ENCODE results near the gene MTM1.

MTM1 gene

DNA sequence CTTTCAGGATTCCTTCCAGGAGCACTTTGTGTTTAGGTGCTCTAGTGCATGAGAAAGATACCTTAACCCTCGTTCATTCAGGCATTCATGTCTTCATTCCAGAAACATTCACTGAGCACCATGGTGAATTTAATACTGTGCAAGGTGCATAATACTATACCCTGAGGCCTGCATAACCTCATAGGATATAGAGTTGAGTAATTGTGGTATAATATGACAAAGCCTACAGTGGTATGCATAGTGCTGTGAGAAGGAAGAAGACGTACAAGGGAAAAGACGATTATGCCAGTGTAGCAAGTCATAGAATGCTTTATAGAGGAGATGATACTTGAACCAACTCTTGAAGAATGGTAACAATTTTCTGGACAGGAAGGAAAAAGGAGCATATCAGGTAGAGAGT is 34.3 kb downstream of the MTM1 start:
- no peak overlapping the region for H3K27ac ChIP-seq (ENCODE audit: low read length)
- no peaks in the 10 kb centered on the region for H3K36me3 ChIP-seq (ENCODE audit: control insufficient read depth, insufficient read depth, low read length)
- no CpG with 5 or more reads among the region's 3 CpGs for WGBS (ENCODE audit: insufficient coverage, insufficient read length)
- DNase-seq (ENCODE audit: low read depth, low spot score): no peak
- H3K9me3 ChIP-seq (ENCODE audit: control insufficient read depth, insufficient read depth, low read length): no peaks in the 10 kb centered on the region
- H3K4me3 ChIP-seq (ENCODE audit: low read length): no peak overlapping the region
- no peaks in the 10 kb centered on the region for H3K4me1 ChIP-seq (ENCODE audit: control insufficient read depth, insufficient read depth, low read length)
- no peaks in the 10 kb centered on the region for H3K27me3 ChIP-seq (ENCODE audit: control insufficient read depth, insufficient read depth, low read length)

DNA sequence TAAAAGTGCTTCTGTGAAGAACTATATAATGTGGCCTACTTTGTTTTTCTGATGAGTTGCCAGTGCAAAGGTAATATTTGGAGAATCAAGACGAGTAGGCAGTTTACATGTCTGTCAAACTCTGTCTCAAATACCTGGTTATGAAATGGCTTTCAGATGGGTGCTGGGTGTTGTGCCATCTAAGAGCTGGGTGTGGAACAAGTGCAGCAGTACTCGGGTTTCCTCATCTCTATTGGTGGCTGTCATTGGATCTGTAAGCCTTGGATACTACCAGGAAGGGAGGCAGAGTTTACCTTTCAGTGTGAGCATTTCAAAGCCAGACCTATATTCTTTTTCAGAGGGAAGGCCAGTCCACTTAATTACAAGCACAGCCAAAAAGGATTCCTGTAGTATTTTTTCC is 37.2 kb downstream of the MTM1 start:
- no peaks in the 10 kb centered on the region for H3K4me1 ChIP-seq (ENCODE audit: control insufficient read depth, insufficient read depth, low read length)
- H3K36me3 ChIP-seq (ENCODE audit: control insufficient read depth, insufficient read depth, low read length): no peaks in the 10 kb centered on the region
- DNase-seq (ENCODE audit: low read depth, low spot score): no peak
- no CpG with 5 or more reads among the region's 2 CpGs for WGBS (ENCODE audit: insufficient coverage, insufficient read length)
- no peak overlapping the region for H3K4me3 ChIP-seq (ENCODE audit: low read length)
- H3K27ac ChIP-seq (ENCODE audit: low read length): no peak overlapping the region
- H3K27me3 ChIP-seq (ENCODE audit: control insufficient read depth, insufficient read depth, low read length): no peaks in the 10 kb centered on the region
- H3K9me3 ChIP-seq (ENCODE audit: control insufficient read depth, insufficient read depth, low read length): no peaks in the 10 kb centered on the region

- H3K27ac ChIP-seq (ENCODE audit: low read length): no peak overlapping the region
- no peaks in the 10 kb centered on the region for H3K4me1 ChIP-seq (ENCODE audit: control insufficient read depth, insufficient read depth, low read length)
- no peaks in the 10 kb centered on the region for H3K36me3 ChIP-seq (ENCODE audit: control insufficient read depth, insufficient read depth, low read length)
- H3K4me3 ChIP-seq (ENCODE audit: low read length): no peak overlapping the region
- H3K27me3 ChIP-seq (ENCODE audit: control insufficient read depth, insufficient read depth, low read length): no peaks in the 10 kb centered on the region
- DNase-seq (ENCODE audit: low read depth, low spot score): no peak
- WGBS (ENCODE audit: insufficient coverage, insufficient read length): no CpG with 5 or more reads among the region's 5 CpGs
- no peaks in the 10 kb centered on the region for H3K9me3 ChIP-seq (ENCODE audit: control insufficient read depth, insufficient read depth, low read length)
Observed at GRCh38 chrX:150607201-150607600, 38.8 kb downstream of the MTM1 start.

- Histone ChIP-seq H3K4me3 (ENCODE audit: low read length) (no peak overlapping the region), H3K27me3 (ENCODE audit: control insufficient read depth, insufficient read depth, low read length) (no peaks in the 10 kb centered on the region), H3K36me3 (ENCODE audit: control insufficient read depth, insufficient read depth, low read length) (no peaks in the 10 kb centered on the region), H3K4me1 (ENCODE audit: control insufficient read depth, insufficient read depth, low read length) (no peaks in the 10 kb centered on the region), H3K27ac (ENCODE audit: low read length) (no peak overlapping the region), H3K9me3 (ENCODE audit: control insufficient read depth, insufficient read depth, low read length) (no peaks in the 10 kb centered on the region)
- no peak for DNase-seq (ENCODE audit: low read depth, low spot score)
Observed at GRCh38 chrX:150610043-150610442, 41.6 kb downstream of the MTM1 start.

DNA sequence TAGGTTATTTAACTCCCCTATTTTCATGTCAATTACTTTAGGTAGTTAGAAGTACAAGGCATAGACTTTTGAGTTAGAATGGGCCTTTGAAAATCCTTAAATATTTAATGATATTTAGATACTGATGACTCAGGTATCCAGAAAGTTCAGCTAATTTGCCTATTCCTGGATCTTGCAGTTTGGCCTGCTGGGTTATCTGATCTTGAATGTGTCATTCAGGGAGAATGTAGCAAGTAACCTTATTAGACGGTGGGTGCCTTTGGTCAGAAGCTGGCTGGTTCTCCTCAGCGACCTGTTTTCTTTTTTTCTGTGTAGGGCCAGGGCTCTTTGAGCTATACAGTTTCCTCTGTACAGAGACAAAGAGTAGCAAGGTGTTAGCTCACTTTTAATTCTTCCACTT is 42.0 kb downstream of the MTM1 start:
- Histone ChIP-seq H3K36me3 (ENCODE audit: control insufficient read depth, insufficient read depth, low read length) (no peaks in the 10 kb centered on the region), H3K27ac (ENCODE audit: low read length) (no peak overlapping the region), H3K4me3 (ENCODE audit: low read length) (no peak overlapping the region), H3K4me1 (ENCODE audit: control insufficient read depth, insufficient read depth, low read length) (no peaks in the 10 kb centered on the region), H3K9me3 (ENCODE audit: control insufficient read depth, insufficient read depth, low read length) (no peaks in the 10 kb centered on the region), H3K27me3 (ENCODE audit: control insufficient read depth, insufficient read depth, low read length) (no peaks in the 10 kb centered on the region)
- WGBS (ENCODE audit: insufficient coverage, insufficient read length): no CpG with 5 or more reads among the region's 2 CpGs
- no peak for DNase-seq (ENCODE audit: low read depth, low spot score)

- H3K27ac ChIP-seq (ENCODE audit: low read length): no peak overlapping the region
- no CpG with 5 or more reads among the region's 4 CpGs for WGBS (ENCODE audit: insufficient coverage, insufficient read length)
Observed at GRCh38 chrX:150615356-150615755, 46.9 kb downstream of the MTM1 start.

GRCh38 chrX:150616179-150616862 is 47.9 kb downstream of the MTM1 start:
- DNase-seq (ENCODE audit: low read depth, low spot score): no peak
- no CpG with 5 or more reads among the region's 7 CpGs for WGBS (ENCODE audit: insufficient coverage, insufficient read length)
- H3K27ac ChIP-seq (ENCODE audit: low read length): no peak overlapping the region
- H3K36me3 ChIP-seq (ENCODE audit: control insufficient read depth, insufficient read depth, low read length): no peaks in the 10 kb centered on the region
- H3K4me1 ChIP-seq (ENCODE audit: control insufficient read depth, insufficient read depth, low read length): no peaks in the 10 kb centered on the region
- no peak overlapping the region for H3K4me3 ChIP-seq (ENCODE audit: low read length)
- H3K27me3 ChIP-seq (ENCODE audit: control insufficient read depth, insufficient read depth, low read length): no peaks in the 10 kb centered on the region
- H3K9me3 ChIP-seq (ENCODE audit: control insufficient read depth, insufficient read depth, low read length): no peaks in the 10 kb centered on the region

More at GRCh38 chrX:150615356-150615755, 46.9 kb downstream of the MTM1 start:
- Histone ChIP-seq H3K36me3 (ENCODE audit: control insufficient read depth, insufficient read depth, low read length) (no peaks in the 10 kb centered on the region), H3K4me3 (ENCODE audit: low read length) (no peak overlapping the region), H3K9me3 (ENCODE audit: control insufficient read depth, insufficient read depth, low read length) (no peaks in the 10 kb centered on the region), H3K27me3 (ENCODE audit: control insufficient read depth, insufficient read depth, low read length) (no peaks in the 10 kb centered on the region), H3K4me1 (ENCODE audit: control insufficient read depth, insufficient read depth, low read length) (no peaks in the 10 kb centered on the region)
- no peak for DNase-seq (ENCODE audit: low read depth, low spot score)

DNA sequence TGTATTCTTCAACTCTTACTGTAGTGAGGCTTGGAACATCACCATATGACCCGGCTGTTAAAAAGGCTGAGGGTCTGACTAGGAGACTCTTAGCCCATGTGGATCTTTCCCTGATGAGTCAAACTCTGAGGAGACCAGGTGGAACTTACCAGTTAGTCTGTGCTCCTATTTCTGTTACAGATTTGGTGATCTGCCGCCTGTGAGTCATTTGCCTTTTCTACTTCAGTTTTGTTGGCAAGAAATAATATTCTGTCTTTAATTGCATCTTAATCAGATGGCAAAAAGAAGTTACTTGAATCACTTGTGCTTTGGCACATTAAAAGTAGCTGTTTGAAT is 48.4 kb downstream of the MTM1 start:
- Histone ChIP-seq H3K4me1 (ENCODE audit: control insufficient read depth, insufficient read depth, low read length) (no peaks in the 10 kb centered on the region), H3K9me3 (ENCODE audit: control insufficient read depth, insufficient read depth, low read length) (no peaks in the 10 kb centered on the region), H3K36me3 (ENCODE audit: control insufficient read depth, insufficient read depth, low read length) (no peaks in the 10 kb centered on the region), H3K27ac (ENCODE audit: low read length) (no peak overlapping the region), H3K27me3 (ENCODE audit: control insufficient read depth, insufficient read depth, low read length) (no peaks in the 10 kb centered on the region), H3K4me3 (ENCODE audit: low read length) (no peak overlapping the region)
- no CpG with 5 or more reads among the region's 2 CpGs for WGBS (ENCODE audit: insufficient coverage, insufficient read length)
- no peak for DNase-seq (ENCODE audit: low read depth, low spot score)

- DNase-seq (ENCODE audit: low read depth, low spot score): no peak
- no peaks in the 10 kb centered on the region for H3K36me3 ChIP-seq (ENCODE audit: control insufficient read depth, insufficient read depth, low read length)
Observed at GRCh38 chrX:150621652-150622051, 53.2 kb downstream of the MTM1 start.

DNA sequence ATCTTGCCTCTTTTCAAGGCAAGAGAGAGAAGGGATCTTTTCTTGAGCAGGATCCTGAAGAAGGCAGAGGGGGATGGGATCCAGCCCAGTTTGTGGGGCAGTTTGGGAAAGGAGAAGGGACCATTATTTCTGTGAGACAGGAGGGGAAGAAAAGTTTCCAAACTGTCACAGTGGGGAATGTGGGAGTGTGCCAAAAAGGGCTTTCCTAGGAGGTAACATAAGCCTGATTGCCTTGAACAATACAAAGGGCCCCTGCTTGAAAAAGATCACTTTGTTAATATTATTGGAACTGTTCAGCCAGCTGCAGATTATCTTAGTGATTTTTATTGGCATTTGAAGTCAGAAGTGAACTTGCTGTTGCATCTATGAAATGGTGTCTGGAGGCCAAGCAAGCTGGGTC is 55.2 kb downstream of the MTM1 start:
- Histone ChIP-seq H3K4me1 (ENCODE audit: control insufficient read depth, insufficient read depth, low read length) (no peaks in the 10 kb centered on the region), H3K36me3 (ENCODE audit: control insufficient read depth, insufficient read depth, low read length) (no peaks in the 10 kb centered on the region), H3K27me3 (ENCODE audit: control insufficient read depth, insufficient read depth, low read length) (no peaks in the 10 kb centered on the region), H3K4me3 (ENCODE audit: low read length) (no peak overlapping the region), H3K9me3 (ENCODE audit: control insufficient read depth, insufficient read depth, low read length) (no peaks in the 10 kb centered on the region), H3K27ac (ENCODE audit: low read length) (no peak overlapping the region)
- no peak for DNase-seq (ENCODE audit: low read depth, low spot score)

More at GRCh38 chrX:150621652-150622051, 53.2 kb downstream of the MTM1 start:
- Histone ChIP-seq H3K27me3 (ENCODE audit: control insufficient read depth, insufficient read depth, low read length) (no peaks in the 10 kb centered on the region), H3K4me1 (ENCODE audit: control insufficient read depth, insufficient read depth, low read length) (no peaks in the 10 kb centered on the region), H3K4me3 (ENCODE audit: low read length) (no peak overlapping the region), H3K27ac (ENCODE audit: low read length) (no peak overlapping the region), H3K9me3 (ENCODE audit: control insufficient read depth, insufficient read depth, low read length) (no peaks in the 10 kb centered on the region)
- WGBS (ENCODE audit: insufficient coverage, insufficient read length): no CpG with 5 or more reads among the region's 2 CpGs

DNA sequence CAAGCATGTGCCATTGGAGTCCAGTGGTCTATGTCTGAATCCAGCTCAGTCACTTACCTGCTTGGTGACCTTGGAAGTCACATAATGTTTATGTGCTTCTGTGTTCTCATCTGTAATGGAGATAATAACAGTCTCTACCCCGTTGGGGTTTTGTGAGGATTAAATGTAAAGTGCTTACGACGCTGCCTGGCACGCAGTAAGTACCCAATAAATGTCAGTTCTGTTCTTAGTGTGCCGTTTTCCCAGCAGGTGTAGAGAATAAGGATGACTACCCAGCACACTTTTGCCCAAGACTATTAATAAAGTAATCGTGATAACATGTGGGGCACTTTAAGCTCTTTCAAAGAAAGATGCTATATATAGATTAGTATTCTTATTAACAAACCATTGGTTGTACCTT is 56.7 kb downstream of the MTM1 start:
- Histone ChIP-seq H3K4me1 (ENCODE audit: control insufficient read depth, insufficient read depth, low read length) (no peaks in the 10 kb centered on the region), H3K27ac (ENCODE audit: low read length) (no peak overlapping the region), H3K9me3 (ENCODE audit: control insufficient read depth, insufficient read depth, low read length) (no peaks in the 10 kb centered on the region), H3K36me3 (ENCODE audit: control insufficient read depth, insufficient read depth, low read length) (no peaks in the 10 kb centered on the region; the same call in 1 of the 2 replicates), H3K4me3 (ENCODE audit: low read length) (no peak overlapping the region), H3K27me3 (ENCODE audit: control insufficient read depth, insufficient read depth, low read length) (no peaks in the 10 kb centered on the region)
- no peak for DNase-seq (ENCODE audit: low read depth, low spot score)
- no CpG with 5 or more reads among the region's 6 CpGs for whole genome bisulfite sequencing (ENCODE audit: insufficient coverage, insufficient read length)
